WTC11 (cell line): Measurements from ENCODE around the gene KRTAP12-4. TPM values are rescaled to one million over a fixed set of nuclear protein-coding genes. Genes with fewer than 3 reads are reported as not detected.
A peak's percentile ranks its signal among the peaks of the same experiment; 100 is the strongest.
"Not testable (repeated sequence)": the region's sequence is repeated elsewhere in the genome, so short reads cannot be mapped to it uniquely, and the experiment has no call there.

Source experiments
- ATAC-seq: fragments of 200-7000 bp; cut with Tn5 transposase; 2 replicates; pipeline ENCODE4 v1.10.0; 2021; ENCODE audit warnings: mild to moderate bottlenecking, moderate library complexity
- CTCF ChIA-PET: fragments of 300-600 bp; sonication (Branson Sonifier 250); formaldehyde crosslinking; loops from one replicate; lab custom pipeline; 2021; ENCODE audit warnings: antibody characterized with exemption; lab: Charles Lee
- POLR2A ChIA-PET: fragments of 350-600 bp; sonication (Branson Sonifier 250); formaldehyde crosslinking; loops from one replicate; lab custom pipeline; 2021; ENCODE audit warnings: antibody characterized with exemption; lab: Charles Lee
- DNase-seq: peaks from one replicate; pipeline ENCODE4 v3.0.0; 2021; ENCODE audit warnings: low spot score
- H3K27ac Mint-ChIP-seq: 2 replicates; pipeline ENCODE4 v1.8.0; 2021; ENCODE audit warnings: mixed read lengths
- H3K27me3 Mint-ChIP-seq: 2 replicates; pipeline ENCODE4 v1.8.0; 2021; ENCODE audit warnings: low read depth, mild to moderate bottlenecking, moderate library complexity, mixed read lengths
- H3K36me3 Mint-ChIP-seq: 2 replicates; pipeline ENCODE4 v1.8.0; 2021; ENCODE audit warnings: mixed read lengths
- H3K4me1 Mint-ChIP-seq: 2 replicates; pipeline ENCODE4 v1.8.0; 2022; ENCODE audit warnings: mixed read lengths
- H3K4me3 Mint-ChIP-seq: 2 replicates; pipeline ENCODE4 v1.8.0; 2021; ENCODE audit warnings: mild to moderate bottlenecking, moderate library complexity, mixed read lengths
- H3K9me3 Mint-ChIP-seq: 2 replicates; pipeline ENCODE4 v1.8.0; 2021; ENCODE audit warnings: mixed read lengths
- AFF4 ChIP-seq: sonication (generic); formaldehyde crosslinking; IDR thresholded peaks from 2 replicates; pipeline ENCODE4 v1.8.1; 2023; ENCODE audit warnings: mild to moderate bottlenecking, missing genetic modification reagents, borderline replicate concordance
- AR ChIP-seq: fragments of 250-450 bp; sonication (Bioruptor Pico); IDR thresholded peaks from 2 replicates; pipeline ENCODE4 v1.9.0; 2021; ENCODE audit warnings: mild to moderate bottlenecking
- ATF1 ChIP-seq: sonication (generic); formaldehyde crosslinking; IDR thresholded peaks from 2 replicates; pipeline ENCODE4 v1.8.1; 2023; ENCODE audit warnings: mild to moderate bottlenecking, moderate library complexity, missing genetic modification reagents
- E2F5 ChIP-seq: sonication (generic); formaldehyde crosslinking; IDR thresholded peaks from 2 replicates; pipeline ENCODE4 v1.8.1; 2022; ENCODE audit warnings: mild to moderate bottlenecking, moderate library complexity, missing genetic modification reagents
- FOXK1 ChIP-seq: sonication (generic); formaldehyde crosslinking; IDR thresholded peaks from 2 replicates; pipeline ENCODE4 v1.8.0; 2022; ENCODE audit warnings: mild to moderate bottlenecking, moderate library complexity, missing genetic modification reagents
- GRHL2 ChIP-seq: fragments of 250-450 bp; sonication (Bioruptor Pico); IDR thresholded peaks from 2 replicates; pipeline ENCODE4 v1.8.0; 2022; ENCODE audit warnings: mild to moderate bottlenecking, moderate library complexity; ENCODE audit not compliant: insufficient replicate concordance, severe bottlenecking
- GTF2I ChIP-seq: fragments of 250-450 bp; sonication (Bioruptor Pico); conservative IDR thresholded peaks from 2 replicates; pipeline ENCODE4 v1.4.0; 2021; ENCODE audit warnings: mild to moderate bottlenecking
- JUN ChIP-seq: sonication (generic); formaldehyde crosslinking; IDR thresholded peaks from 2 replicates; pipeline ENCODE4 v1.8.0; 2023; ENCODE audit warnings: mild to moderate bottlenecking, missing genetic modification reagents
- NFATC4 ChIP-seq: fragments of 250-450 bp; sonication (Bioruptor Pico); IDR thresholded peaks from 2 replicates; pipeline ENCODE4 v1.9.0; 2021; ENCODE audit warnings: mild to moderate bottlenecking
- SMAD4 ChIP-seq: sonication (generic); formaldehyde crosslinking; IDR thresholded peaks from 2 replicates; pipeline ENCODE4 v1.8.0; 2022; ENCODE audit warnings: mild to moderate bottlenecking, missing genetic modification reagents
- TEAD4 ChIP-seq: sonication (generic); formaldehyde crosslinking; IDR thresholded peaks from 2 replicates; pipeline ENCODE4 v1.8.0; 2022; ENCODE audit warnings: mild to moderate bottlenecking, missing genetic modification reagents
- USF1 ChIP-seq: sonication (generic); formaldehyde crosslinking; IDR thresholded peaks from 2 replicates; pipeline ENCODE4 v1.8.0; 2022; ENCODE audit warnings: mild to moderate bottlenecking, missing genetic modification reagents
- ZBTB43 ChIP-seq: sonication (generic); formaldehyde crosslinking; IDR thresholded peaks from 2 replicates; pipeline ENCODE4 v1.8.1; 2023; ENCODE audit warnings: mild to moderate bottlenecking, missing genetic modification reagents
- total RNA-seq: library from RNA; stranded (reverse); gene quantifications from 3 replicates; pipeline ENCODE4 v1.2.3, GENCODE V29; 2021

The KRTAP12-4 gene
- total RNA-seq, 1 experiment from 2014 or later = not detected

- ChIA-PET CTCF (no interaction called here), POLR2A (interaction anchor here (0.7 kb wide), 1 partner anchor 142 kb away, joined by 3 read pairs; no protein-coding TSS in a partner anchor)
- no peak for DNase-seq
- Mint-ChIP-seq H3K4me3 (no peak overlapping the region), H3K27me3 (peaks cover under 1% of the 10 kb centered on the region; the same call in 1 of the 2 replicates), H3K27ac (no peak overlapping the region), H3K4me1 (peaks cover 35% of the 10 kb centered on the region), H3K36me3 (peaks cover 23% of the 10 kb centered on the region), H3K9me3 (peaks cover 22% of the 10 kb centered on the region)
- ATAC-seq = no peak
- TF ChIP-seq GTF2I (CRISPR knock-in tag) (peak; percentile 58), GRHL2 (CRISPR knock-in tag) (no peak)
Observed at GRCh38 chr21:44692798-44693512, 38.5 kb upstream of the KRTAP12-4 start.

- Mint-ChIP-seq H3K4me1 (peaks cover 35% of the 10 kb centered on the region), H3K36me3 (peaks cover 23% of the 10 kb centered on the region), H3K4me3 (no peak overlapping the region), H3K27me3 (peaks cover 3% of the 10 kb centered on the region; the same call in 1 of the 2 replicates), H3K9me3 (peaks cover 22% of the 10 kb centered on the region), H3K27ac (no peak overlapping the region)
- DNase-seq = no peak
- POLR2A ChIA-PET = interaction anchor here (1.2 kb wide), 1 partner anchor 331 kb away, joined by 3 read pairs; no protein-coding TSS in a partner anchor
- ATAC-seq = no peak
- CTCF ChIA-PET = no interaction called here
- TF ChIP-seq GTF2I (CRISPR knock-in tag) (no peak), FOXK1 (CRISPR knock-in tag) (no peak), ATF1 (CRISPR knock-in tag) (no peak), SMAD4 (no peak), ZBTB43 (no peak), NFATC4 (CRISPR knock-in tag) (no peak), USF1 (CRISPR knock-in tag) (no peak), TEAD4 (CRISPR knock-in tag) (no peak), AFF4 (CRISPR knock-in tag) (no peak), AR (CRISPR knock-in tag) (no peak), E2F5 (CRISPR knock-in tag) (no peak), JUN (CRISPR knock-in tag) (no peak)
- TF ChIP-seq, all 79 proteins: peak for 0
Observed at GRCh38 chr21:44691686-44692085, 37.2 kb upstream of the KRTAP12-4 start.

GRCh38 chr21:44689740-44690139 is 35.3 kb upstream of the KRTAP12-4 start:
- Mint-ChIP-seq H3K4me1 (peaks cover 22% of the 10 kb centered on the region), H3K9me3 (peaks cover 22% of the 10 kb centered on the region), H3K36me3 (peaks cover 23% of the 10 kb centered on the region)
- H3K27me3 Mint-ChIP-seq, DNase-seq, POLR2A ChIA-PET, H3K4me3 Mint-ChIP-seq, CTCF ChIA-PET, H3K27ac Mint-ChIP-seq, ATAC-seq: not testable (repeated sequence)
